OCI-LY7 (cell line): ENCODE data around the gene MTHFD2.

Experiments used
- EZH2phosphoT487 ChIP-seq: fragments of 200-600 bp; sonication (generic); IDR thresholded peaks from 2 replicates; pipeline ENCODE4 v1.6.1; 2018; ENCODE audit warnings: low read depth, borderline replicate concordance, mild to moderate bottlenecking, mixed run types, antibody characterized with exemption, low read length, moderate library complexity, mixed read lengths
- TF ChIP-seq, protein P1 (sequence below): fragments of 200-600 bp; sonication (generic); conservative IDR thresholded peaks from 2 replicates; pipeline ENCODE4 v1.5.1; 2014; ENCODE audit warnings: mild to moderate bottlenecking, antibody characterized with exemption, low read length, moderate library complexity, mixed read lengths

DNA sequence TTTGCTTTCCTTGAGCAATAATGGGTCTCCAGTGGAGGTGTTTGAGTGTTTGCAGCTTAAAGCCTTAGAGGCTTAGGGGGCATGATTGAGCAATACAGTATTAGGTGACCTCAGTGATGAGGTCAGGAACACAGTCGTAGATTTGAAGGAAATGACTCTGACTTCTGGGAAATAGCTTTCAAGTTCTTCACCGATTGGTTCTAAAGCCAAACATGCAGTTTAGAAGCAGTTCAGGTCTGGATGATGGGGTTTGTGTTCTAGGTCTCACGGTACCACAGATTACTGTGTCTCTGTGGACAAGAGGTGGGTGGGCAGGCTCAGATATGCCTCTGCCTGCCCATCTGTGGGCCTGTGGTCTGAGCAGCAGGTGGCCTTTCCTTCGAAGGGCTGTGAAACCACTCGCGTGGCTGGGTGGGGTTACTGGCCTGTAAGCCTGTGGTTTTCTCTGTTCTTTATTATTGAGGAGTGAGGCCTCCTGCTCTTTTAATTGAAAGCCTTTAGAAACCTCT is 7.8 kb downstream of the MTHFD2 start:
- TF ChIP-seq, protein P1, sequence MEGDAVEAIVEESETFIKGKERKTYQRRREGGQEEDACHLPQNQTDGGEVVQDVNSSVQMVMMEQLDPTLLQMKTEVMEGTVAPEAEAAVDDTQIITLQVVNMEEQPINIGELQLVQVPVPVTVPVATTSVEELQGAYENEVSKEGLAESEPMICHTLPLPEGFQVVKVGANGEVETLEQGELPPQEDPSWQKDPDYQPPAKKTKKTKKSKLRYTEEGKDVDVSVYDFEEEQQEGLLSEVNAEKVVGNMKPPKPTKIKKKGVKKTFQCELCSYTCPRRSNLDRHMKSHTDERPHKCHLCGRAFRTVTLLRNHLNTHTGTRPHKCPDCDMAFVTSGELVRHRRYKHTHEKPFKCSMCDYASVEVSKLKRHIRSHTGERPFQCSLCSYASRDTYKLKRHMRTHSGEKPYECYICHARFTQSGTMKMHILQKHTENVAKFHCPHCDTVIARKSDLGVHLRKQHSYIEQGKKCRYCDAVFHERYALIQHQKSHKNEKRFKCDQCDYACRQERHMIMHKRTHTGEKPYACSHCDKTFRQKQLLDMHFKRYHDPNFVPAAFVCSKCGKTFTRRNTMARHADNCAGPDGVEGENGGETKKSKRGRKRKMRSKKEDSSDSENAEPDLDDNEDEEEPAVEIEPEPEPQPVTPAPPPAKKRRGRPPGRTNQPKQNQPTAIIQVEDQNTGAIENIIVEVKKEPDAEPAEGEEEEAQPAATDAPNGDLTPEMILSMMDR: no peak
- no peak for TF ChIP-seq EZH2phosphoT487
